ENCODE data around the gene TECR.
"Not testable (repeated sequence)": the region's sequence is repeated elsewhere in the genome, so short reads cannot be mapped to it uniquely, and the experiment has no call there.

TECR gene

DNA sequence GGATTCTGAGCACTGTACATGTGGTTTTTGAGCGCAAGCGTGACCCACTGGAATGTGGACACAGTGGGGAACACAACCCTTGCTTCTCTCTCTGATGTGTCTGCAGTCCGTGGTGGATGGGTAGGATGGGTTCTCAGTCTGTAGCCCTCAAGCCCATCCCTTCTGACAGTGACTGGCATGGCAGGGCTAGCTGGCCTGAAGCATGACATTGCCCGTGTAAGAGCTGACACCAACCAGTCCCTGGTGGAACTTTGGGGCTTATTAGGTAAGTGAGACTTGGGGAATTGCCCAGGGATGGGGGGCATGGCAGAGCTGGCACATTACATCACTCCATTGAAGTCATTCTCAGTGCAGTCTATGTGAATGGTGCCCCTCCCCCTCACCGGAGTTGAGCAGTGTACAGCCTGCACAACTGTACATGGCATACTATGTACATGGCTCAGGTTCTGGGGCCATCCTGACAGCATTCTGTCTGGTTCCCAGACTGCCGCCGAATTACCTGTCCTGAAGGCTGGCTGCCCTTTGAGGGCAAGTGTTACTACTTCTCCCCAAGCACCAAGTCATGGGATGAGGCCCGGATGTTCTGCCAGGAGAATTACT is 70.3 kb downstream of the TECR start:
- no peak for DNase-seq

DNA sequence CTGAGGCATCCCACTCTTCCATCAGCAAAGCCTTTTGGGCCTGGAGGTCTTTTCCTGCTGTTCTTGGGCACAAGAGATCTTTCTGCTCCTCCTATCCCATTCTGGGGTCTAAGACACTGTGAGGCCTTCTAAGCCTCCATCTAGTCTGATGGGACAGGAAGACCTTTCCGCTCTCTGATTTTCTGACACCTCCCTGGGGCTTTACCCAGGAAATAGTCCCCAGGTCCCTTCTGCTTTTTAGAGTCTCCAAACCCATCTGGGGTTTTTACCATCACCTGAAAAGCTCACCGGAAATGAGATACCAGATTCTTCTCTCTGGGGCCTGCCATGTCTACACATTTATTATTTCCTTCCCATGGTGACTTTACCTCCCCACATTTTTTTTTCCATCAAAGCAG is 74.6 kb downstream of the TECR start:
- DNase-seq: no peak

DNA sequence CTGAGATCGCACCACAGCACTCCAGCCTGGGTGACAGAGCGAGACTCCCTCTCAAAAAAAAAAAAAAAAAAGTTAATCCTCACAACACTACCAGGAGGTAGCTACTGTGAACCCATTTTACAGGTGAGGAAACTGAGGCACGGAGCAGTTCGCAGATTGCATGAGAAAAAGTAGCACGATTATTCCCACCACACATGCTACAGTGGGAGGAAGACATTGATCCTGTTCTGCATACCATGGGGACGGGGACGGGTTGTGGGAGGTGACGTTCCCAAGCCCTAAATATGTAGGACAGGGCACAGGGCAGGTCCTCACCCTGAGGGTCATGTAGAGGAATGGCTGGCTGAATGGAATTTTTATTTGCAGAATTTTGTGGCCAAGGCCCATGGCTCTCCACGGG is 77.2 kb downstream of the TECR start:
- no peak for DNase-seq

DNA sequence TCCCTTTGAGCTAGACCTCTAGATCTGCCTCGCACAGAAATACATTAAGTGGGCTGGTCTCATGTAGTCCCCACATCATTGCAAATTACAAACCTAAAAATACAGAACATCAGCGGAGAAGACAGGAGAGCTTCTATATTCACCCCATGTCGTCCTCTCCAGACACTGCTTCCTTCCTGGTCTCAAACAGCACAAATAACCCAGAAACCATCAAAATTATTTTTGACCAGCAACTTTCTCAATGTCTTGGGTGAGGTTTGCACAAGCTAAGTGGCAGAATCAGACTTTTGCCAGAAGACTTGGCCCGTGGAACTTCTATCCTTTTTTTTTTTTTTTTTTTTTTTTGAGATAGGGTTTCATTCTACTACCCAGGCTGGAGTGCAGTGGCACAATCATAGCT is 81.7 kb downstream of the TECR start:
- DNase-seq: no peak

DNA sequence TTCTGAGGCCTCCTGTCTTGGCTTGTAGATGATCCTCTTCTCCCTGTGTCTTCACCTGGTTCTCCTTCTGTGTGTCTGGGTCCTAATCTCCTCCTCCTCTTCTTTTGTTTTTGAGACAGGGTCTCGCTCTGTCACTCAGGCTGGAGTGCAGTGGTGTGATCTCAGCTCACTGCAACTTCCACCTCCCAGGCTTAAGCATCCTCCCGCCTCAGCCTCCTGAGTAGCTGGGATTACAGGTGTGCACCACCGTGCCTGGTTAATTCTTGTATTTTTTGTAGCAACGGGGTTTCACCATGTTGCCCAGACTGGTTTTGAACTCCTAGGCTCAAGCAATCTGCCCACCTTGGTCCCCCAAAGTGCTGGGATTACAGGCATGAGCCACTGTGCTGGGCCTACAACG is 82.8 kb downstream of the TECR start:
- DNase-seq: not testable (repeated sequence)

DNA sequence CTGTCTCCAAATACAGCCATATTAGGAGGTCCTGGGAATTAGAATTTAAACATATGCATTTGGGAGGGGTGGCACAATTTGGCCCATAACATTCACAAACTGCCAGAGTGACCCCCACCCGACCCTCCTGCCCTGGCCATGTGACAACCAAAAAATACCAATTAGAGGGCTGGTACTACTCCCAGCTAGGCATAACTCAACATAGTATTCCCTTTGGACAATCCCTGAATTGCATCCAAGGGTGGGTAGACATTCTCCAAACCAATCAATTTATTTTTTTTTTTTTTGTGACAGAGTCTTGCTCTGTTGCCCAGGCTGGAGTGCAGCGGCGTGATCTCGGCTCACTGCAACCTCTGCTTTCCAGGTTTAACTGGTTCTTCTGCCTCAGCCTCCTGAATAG is 83.3 kb downstream of the TECR start:
- no peak for DNase-seq

DNA sequence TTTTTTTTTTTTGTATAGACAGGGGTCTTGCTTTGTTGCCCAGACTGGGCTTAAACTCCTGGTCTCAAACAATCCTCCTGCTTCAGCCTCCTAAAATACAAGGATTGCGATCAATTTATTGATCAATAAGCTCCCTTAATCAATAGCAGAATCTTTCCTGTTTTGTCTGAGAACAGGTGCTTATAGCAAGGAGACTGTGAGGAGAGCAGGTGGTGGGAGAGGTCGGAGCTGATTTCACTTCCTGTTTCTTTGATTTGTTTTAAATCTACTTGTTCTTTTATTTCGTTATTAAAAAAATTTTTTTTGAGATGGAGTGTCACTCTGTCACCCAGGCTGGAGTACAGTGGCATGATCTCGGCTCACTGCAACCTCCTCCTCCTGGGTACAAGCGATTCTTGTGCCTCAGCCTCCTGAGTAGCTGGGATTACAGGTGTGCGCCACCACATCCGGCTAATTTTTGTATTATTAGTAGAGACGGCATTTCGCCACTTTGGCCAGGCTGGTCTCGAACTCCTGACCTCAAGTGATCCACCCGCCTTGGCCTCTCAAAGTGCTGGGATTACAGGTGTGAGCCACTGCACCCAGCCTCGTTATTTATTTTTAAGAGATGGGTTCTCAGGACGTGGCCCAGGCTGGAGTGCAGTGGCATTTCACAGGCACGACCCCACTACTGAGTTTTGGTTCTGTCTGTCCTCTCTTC is 84.2 kb downstream of the TECR start:
- not testable (repeated sequence) for DNase-seq

DNA sequence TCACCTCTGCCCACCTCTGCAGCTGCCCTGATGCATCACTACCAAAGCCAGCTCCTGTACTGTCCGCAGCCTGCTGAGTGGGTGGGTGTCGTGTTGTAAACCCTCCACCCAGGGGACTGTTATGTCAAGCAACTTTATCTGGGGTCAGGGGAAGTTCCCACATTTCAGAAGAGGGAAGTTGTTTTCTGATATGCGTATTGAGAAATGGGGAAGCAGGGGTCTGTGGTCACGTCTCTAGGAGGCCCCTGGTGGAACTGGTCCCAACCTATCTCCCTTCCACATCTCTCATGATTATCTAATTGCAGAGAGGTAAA is 84.7 kb downstream of the TECR start:
- DNase-seq: no peak
